NCI-H524 (cell line): Measurements from ENCODE around the gene BIN1.

Source experiments
- DNase-seq, 2 experiments: peaks; one replicate each; lab custom pipeline; 2025; lab: John Stamatoyannopoulos, UW

BIN1 gene

GRCh38 chr2:127058246-127058953 lies 48.6 kb downstream of the BIN1 start:
- DNase-seq: no peak

- no peak for DNase-seq
Measured at GRCh38 chr2:127057371-127058245, 49.3 kb downstream of the BIN1 start.

GRCh38 chr2:127056631-127057370 lies 50.2 kb downstream of the BIN1 start:
- no peak for DNase-seq

GRCh38 chr2:127056086-127056485 lies 50.9 kb downstream of the BIN1 start:
- DNase-seq: no peak

- DNase-seq: no peak
Measured at GRCh38 chr2:127055786-127056076, 51.2 kb downstream of the BIN1 start.

GRCh38 chr2:127054996-127055785 lies 51.8 kb downstream of the BIN1 start:
- DNase-seq: no peak

- no peak for DNase-seq
Measured at GRCh38 chr2:127054604-127054930, 52.4 kb downstream of the BIN1 start.

- DNase-seq: no peak
Measured at GRCh38 chr2:127053731-127054603, 53.0 kb downstream of the BIN1 start.

GRCh38 chr2:127052771-127053691 lies 53.9 kb downstream of the BIN1 start:
- no peak for DNase-seq

- DNase-seq: no peak
Measured at GRCh38 chr2:127052057-127052770, 54.7 kb downstream of the BIN1 start.

GRCh38 chr2:127051116-127052056 lies 55.6 kb downstream of the BIN1 start:
- peak in 1 of 2 experiments; percentile 8 for DNase-seq

GRCh38 chr2:127050803-127051115 lies 56.2 kb downstream of the BIN1 start:
- no peak for DNase-seq

GRCh38 chr2:127049927-127050802 lies 56.8 kb downstream of the BIN1 start:
- DNase-seq: peak; percentile 50 to 74

- peak in 1 of 2 experiments; percentile 43 for DNase-seq
Measured at GRCh38 chr2:127048969-127049897, 57.7 kb downstream of the BIN1 start.

GRCh38 chr2:127048618-127048935 lies 58.4 kb downstream of the BIN1 start:
- DNase-seq: no peak
